Rectal smooth muscle tissue (tissue), 1 donor: ENCODE results near the gene GMFB.
"Not testable (repeated sequence)": the region's sequence is repeated elsewhere in the genome, so short reads cannot be mapped to it uniquely, and the experiment has no call there.

Experiments
- H3K27ac ChIP-seq: one replicate; pipeline ENCODE4 v1.7.0; 2013; ENCODE audit warnings: low read depth, low read length, inconsistent platforms
- H3K27me3 ChIP-seq: one replicate; pipeline ENCODE4 v1.7.0; 2013; ENCODE audit warnings: low read length; ENCODE audit not compliant: control insufficient read depth, insufficient read depth
- H3K36me3 ChIP-seq: one replicate; pipeline ENCODE4 v1.7.0; 2013; ENCODE audit warnings: low read length; ENCODE audit not compliant: control insufficient read depth, insufficient read depth
- H3K4me1 ChIP-seq: one replicate; pipeline ENCODE4 v1.7.0; 2013; ENCODE audit warnings: low read length; ENCODE audit not compliant: control insufficient read depth, insufficient read depth
- H3K4me3 ChIP-seq: one replicate; pipeline ENCODE4 v1.7.0; 2013; ENCODE audit warnings: low read length
- H3K9ac ChIP-seq: one replicate; pipeline ENCODE4 v1.7.0; 2013; ENCODE audit warnings: low read length

GMFB gene

DNA sequence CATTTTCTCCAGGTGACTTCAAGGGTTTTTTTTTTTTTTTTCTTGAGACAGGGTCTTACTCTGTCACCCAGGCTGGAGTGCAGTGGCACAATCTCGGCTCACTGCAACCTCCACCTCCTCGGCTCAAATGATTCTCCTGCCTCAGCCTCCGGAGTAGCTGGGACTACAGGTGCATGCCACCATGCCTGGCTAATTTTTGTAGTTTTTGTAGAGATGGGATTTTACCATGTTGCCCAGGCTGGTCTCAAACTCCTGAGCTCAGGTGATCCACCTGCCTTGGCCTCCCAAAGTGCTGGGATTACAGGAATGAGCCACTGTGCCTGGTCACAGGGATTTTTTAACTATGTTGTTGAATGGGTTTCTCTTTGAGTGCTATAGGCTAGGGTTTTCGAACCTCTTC is 50.8 kb downstream of the GMFB start:
- not testable (repeated sequence) for H3K27me3 ChIP-seq, H3K4me3 ChIP-seq, H3K36me3 ChIP-seq, H3K27ac ChIP-seq, H3K9ac ChIP-seq
- H3K4me1 ChIP-seq, result peaks cover 10% of the 10 kb centered on the region

GRCh38 chr14:54435500-54435981 is 53.2 kb downstream of the GMFB start:
- Histone ChIP-seq H3K4me3 (no peak overlapping the region), H3K27me3 (no peaks in the 10 kb centered on the region), H3K27ac (no peak overlapping the region), H3K36me3 (no peaks in the 10 kb centered on the region), H3K9ac (no peak overlapping the region), H3K4me1 (peaks cover 6% of the 10 kb centered on the region)

DNA sequence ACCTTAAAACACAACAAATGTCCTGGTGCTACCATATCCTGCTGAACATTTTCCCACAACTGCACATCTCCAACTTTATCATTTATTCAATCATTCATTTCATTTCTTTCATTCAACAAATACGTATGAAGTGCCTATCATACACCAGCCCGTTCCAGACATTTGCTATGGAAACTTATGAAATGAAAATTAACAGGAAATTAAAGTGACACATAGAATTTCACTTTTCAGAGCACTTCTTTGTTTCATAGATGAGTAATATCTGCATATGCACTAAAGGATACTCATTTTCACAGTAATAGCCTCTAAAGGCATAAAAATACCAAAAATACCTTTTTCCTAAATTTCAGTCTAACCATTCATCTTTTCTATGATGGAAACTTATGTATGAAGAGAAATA is 60.3 kb downstream of the GMFB start:
- no peak overlapping the region for H3K9ac ChIP-seq
- no peaks in the 10 kb centered on the region for H3K4me1 ChIP-seq
- peaks cover 11% of the 10 kb centered on the region for H3K36me3 ChIP-seq
- H3K4me3 ChIP-seq, result no peak overlapping the region
- H3K27ac ChIP-seq, result no peak overlapping the region
- no peaks in the 10 kb centered on the region for H3K27me3 ChIP-seq

DNA sequence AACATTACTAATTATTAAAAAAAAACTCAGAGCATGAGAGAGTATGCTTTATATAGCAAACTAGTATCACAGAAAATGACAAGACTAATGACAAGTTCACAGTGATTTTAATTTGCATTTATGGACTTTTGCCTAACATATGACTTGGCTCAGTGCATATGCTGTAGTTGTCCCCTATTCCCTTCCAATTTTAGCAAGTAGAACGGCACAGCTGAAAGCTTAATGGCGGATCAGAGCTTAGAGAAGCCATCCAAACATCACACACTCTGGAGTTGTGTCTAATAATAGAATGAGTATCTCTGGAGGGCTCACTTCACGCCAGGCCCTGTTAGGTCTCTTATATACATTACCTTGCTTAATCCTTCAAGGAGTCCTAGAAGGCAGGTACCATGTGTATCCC is 60.9 kb downstream of the GMFB start:
- H3K9ac ChIP-seq, result no peak overlapping the region
- peaks cover 11% of the 10 kb centered on the region for H3K36me3 ChIP-seq
- H3K4me3 ChIP-seq, result no peak overlapping the region
- H3K27me3 ChIP-seq, result no peaks in the 10 kb centered on the region
- no peaks in the 10 kb centered on the region for H3K4me1 ChIP-seq
- no peak overlapping the region for H3K27ac ChIP-seq

DNA sequence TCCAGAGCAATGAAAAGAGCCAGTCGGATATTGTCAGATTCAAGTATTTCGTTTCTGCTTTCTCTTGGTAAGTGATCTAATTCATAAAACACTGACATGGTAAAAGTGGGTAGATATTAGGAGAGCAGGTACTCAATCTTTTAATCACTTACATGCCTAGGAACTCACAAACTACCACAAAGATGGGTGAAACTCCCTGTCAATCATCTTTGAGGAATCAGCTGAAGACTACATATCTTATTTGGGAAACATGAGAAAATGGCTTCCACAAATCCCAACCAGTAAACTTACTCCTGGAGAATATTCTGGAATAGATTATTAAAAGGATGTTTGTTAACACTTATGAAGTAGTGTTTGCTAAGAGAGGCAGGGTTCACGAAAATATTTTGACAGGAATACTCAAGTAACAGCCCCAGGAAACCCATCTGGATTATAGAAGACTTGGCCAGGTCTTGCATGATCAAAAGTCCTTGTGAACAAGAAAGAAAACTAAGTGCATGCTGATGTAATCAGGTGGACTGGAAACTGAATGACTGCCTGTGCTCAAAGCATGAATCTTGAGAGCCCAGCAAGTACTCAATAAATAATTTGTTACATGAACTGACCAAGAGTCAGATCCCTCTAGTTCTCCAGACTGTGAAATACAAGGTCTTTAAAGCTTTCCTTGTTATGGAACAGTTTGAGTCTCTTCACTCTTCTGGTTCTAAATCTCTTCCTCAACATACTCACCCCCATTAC is 63.1 kb downstream of the GMFB start:
- Histone ChIP-seq H3K4me1 (no peaks in the 10 kb centered on the region), H3K9ac (no peak overlapping the region), H3K27me3 (no peaks in the 10 kb centered on the region), H3K27ac (no peak overlapping the region), H3K4me3 (no peak overlapping the region), H3K36me3 (peaks cover 11% of the 10 kb centered on the region)

DNA sequence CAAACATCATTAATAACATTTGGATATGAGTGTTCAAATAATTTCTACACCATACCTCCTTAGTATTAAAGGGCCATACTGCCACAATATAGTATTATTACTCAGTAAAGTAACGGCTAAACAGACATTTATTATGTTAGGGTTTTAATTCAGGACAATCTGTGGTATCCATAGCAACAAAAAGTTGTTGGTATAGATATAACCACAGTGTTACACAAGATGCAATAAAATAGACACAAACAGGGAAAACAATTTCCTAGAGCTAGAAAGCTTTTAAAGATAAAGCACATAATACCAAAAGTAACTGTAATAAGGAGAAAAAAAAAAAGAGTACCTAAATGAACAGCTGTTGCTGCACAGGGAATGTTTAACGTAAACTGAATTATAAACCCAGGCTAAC is 63.7 kb downstream of the GMFB start:
- Histone ChIP-seq H3K36me3 (peaks cover 11% of the 10 kb centered on the region), H3K4me3 (no peak overlapping the region), H3K27me3 (no peaks in the 10 kb centered on the region), H3K9ac (no peak overlapping the region), H3K4me1 (no peaks in the 10 kb centered on the region), H3K27ac (no peak overlapping the region)
